Fibroblast of pulmonary artery (primary cell): ENCODE results near the gene ITGA8.
"Not testable (repeated sequence)": the region's sequence is repeated elsewhere in the genome, so short reads cannot be mapped to it uniquely, and the experiment has no call there.

Source experiments
- DNase-seq: peaks from one replicate; pipeline ENCODE4 v3.0.0-alpha.2; 2010; ENCODE audit warnings: low read depth
- H3K4me3 ChIP-seq: replicated peaks from 2 replicates; pipeline ENCODE4 v1.5.1; 2011; ENCODE audit warnings: low read depth, mild to moderate bottlenecking, control low read depth, low read length, moderate library complexity
- TF ChIP-seq, protein P1 (sequence below): IDR thresholded peaks from 2 replicates; pipeline ENCODE4 v1.5.1; 2011; ENCODE audit warnings: mild to moderate bottlenecking, control low read depth, low read length, inconsistent platforms; ENCODE audit errors: missing control alignments

The ITGA8 gene

DNA sequence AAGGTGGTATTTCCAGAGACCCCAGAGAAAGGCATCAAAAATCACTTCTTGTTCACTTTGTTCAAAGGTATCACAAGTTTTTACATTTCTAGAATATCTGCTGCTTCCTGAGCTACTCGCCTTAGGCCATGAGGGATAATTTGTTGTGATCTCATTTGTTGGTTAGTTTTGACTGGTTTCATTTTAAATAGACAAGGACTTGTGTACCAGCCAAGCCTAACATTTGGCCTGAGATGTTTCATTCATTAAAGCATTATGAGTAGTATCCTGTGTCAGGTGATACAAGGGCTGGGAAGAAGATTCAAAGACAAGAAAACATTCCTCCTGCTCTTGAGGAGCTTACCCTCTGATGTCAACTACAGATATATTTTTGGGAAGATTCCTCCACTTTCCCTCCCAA is 178.3 kb downstream of the ITGA8 start:
- DNase-seq, result no peak

DNA sequence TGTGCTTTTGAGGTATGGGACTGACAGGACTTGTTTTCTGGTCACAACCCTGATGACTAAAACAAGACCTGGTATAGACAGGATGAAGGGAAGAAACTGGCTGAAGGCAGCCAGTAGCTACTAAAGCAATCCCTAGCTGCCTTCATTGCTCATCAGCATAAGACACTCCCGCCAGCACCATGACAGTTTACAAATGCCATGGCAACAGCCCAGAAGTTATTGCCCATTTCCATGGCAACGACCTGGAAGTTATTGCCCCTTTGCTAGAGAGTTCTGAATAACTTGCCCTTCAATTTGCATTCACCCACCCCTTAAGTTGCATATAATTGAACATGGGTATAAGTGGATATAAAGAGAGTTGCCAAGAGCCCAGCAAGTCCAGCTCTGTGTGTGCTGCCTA is 179.0 kb downstream of the ITGA8 start:
- TF ChIP-seq, protein P1, sequence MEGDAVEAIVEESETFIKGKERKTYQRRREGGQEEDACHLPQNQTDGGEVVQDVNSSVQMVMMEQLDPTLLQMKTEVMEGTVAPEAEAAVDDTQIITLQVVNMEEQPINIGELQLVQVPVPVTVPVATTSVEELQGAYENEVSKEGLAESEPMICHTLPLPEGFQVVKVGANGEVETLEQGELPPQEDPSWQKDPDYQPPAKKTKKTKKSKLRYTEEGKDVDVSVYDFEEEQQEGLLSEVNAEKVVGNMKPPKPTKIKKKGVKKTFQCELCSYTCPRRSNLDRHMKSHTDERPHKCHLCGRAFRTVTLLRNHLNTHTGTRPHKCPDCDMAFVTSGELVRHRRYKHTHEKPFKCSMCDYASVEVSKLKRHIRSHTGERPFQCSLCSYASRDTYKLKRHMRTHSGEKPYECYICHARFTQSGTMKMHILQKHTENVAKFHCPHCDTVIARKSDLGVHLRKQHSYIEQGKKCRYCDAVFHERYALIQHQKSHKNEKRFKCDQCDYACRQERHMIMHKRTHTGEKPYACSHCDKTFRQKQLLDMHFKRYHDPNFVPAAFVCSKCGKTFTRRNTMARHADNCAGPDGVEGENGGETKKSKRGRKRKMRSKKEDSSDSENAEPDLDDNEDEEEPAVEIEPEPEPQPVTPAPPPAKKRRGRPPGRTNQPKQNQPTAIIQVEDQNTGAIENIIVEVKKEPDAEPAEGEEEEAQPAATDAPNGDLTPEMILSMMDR, result no peak
- H3K4me3 ChIP-seq, result no peak overlapping the region
- no peak for DNase-seq

More for the DNA sequence above, 178.3 kb downstream of the ITGA8 start:
- TF ChIP-seq, protein P1, result no peak
- no peak overlapping the region for H3K4me3 ChIP-seq

GRCh38 chr10:15539262-15539661 is 180.5 kb downstream of the ITGA8 start:
- TF ChIP-seq, protein P1, result no peak
- DNase-seq, result no peak

DNA sequence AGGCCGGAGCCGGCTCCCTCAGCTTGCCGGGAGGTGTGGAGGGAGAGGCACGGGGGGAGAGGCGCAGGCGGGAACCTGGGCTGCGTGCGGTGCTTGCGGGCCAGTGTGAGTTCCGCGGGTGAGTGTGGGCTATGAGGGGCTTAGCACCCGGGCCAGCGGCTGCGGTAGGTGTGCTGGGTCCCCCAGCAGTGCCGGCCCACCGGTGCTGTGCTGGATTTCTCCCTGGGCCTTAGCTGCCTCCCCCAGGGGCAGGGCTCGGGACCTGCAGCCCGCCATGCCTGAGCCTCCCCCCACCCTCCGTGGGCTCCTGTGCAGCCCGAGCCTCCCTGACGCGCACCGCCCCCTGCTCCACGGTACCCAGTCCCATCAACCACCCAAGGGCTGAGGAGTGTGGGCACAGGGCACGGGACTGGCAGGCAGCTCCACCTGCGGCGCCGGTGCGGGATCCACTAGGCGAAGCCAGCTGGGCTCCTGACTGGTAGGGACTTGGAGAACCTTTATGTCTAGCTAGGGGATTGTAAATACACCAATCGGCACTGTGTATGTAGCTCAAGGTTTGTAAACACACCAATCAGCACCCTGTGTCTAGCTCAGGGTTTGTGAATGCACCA is 184.7 kb downstream of the ITGA8 start:
- not testable (repeated sequence) for DNase-seq, H3K4me3 ChIP-seq

More at GRCh38 chr10:15539262-15539661, 180.5 kb downstream of the ITGA8 start:
- H3K4me3 ChIP-seq, result no peak overlapping the region

- TF ChIP-seq, protein P1, result no peak
- H3K4me3 ChIP-seq, result no peak overlapping the region
- DNase-seq, result no peak
Measured at GRCh38 chr10:15531927-15532722, 187.6 kb downstream of the ITGA8 start.

- TF ChIP-seq, protein P1, result no peak
- DNase-seq, result no peak
Measured at GRCh38 chr10:15528859-15529239, 190.9 kb downstream of the ITGA8 start.

DNA sequence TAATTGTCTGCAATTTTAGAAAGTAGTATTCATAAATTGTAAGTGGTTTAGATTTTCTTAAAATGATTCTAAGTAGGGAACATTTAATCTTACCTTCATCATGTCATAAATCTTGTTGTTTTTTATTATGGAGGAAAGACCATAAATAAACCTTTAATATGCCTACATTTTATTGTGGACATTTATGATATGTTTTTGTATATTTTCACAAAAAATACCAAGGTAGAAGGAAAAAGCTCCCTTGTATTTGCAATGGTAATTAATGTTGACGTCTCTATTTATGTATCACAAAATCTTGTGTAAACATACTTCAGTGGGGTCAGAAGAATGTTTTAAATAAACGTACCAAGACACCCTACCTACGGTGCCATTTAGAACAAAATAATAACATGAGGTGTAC is 193.0 kb downstream of the ITGA8 start:
- no peak for DNase-seq
- H3K4me3 ChIP-seq, result no peak overlapping the region
- TF ChIP-seq, protein P1, result no peak

More at GRCh38 chr10:15528859-15529239, 190.9 kb downstream of the ITGA8 start:
- H3K4me3 ChIP-seq, result no peak overlapping the region
